CD8-positive, alpha-beta memory T cell (primary cell): ENCODE data around the gene SKI. TPM values are rescaled to one million over a fixed set of nuclear protein-coding genes. Genes with fewer than 3 reads are reported as not detected.

ENCODE experiments used
- CTCF ChIA-PET: fragments of 350-600 bp; sonication (Branson Sonifier 250); formaldehyde crosslinking; loops from one replicate; lab custom pipeline; 2021; ENCODE audit warnings: antibody characterized with exemption; lab: Charles Lee
- POLR2A ChIA-PET: fragments of 350-600 bp; sonication (Branson Sonifier 250); formaldehyde crosslinking; loops from one replicate; lab custom pipeline; 2021; ENCODE audit warnings: antibody characterized with exemption; lab: Charles Lee
- DNase-seq, 5 donors: peaks; one replicate each; pipeline versions ENCODE4 v3.0.0 to v3.0.0-alpha.2; 2020 to 2022; ENCODE audit warnings: mixed read lengths in 1 of 5
- H3K27ac ChIP-seq: one replicate; pipeline ENCODE4 v1.7.0; 2013; ENCODE audit warnings: low read depth, mild to moderate bottlenecking, low read length, moderate library complexity
- H3K27me3 ChIP-seq: 2 replicates; pipeline ENCODE4 v1.7.0; 2013; ENCODE audit warnings: low read length, mild to moderate bottlenecking; ENCODE audit not compliant: insufficient read depth, poor library complexity, severe bottlenecking
- H3K36me3 ChIP-seq: 2 replicates; pipeline ENCODE4 v1.7.0; 2013; ENCODE audit warnings: mild to moderate bottlenecking, low read length, moderate library complexity; ENCODE audit not compliant: insufficient read depth
- H3K4me1 ChIP-seq: 2 replicates; pipeline ENCODE4 v1.7.0; 2013; ENCODE audit warnings: mild to moderate bottlenecking, low read length, moderate library complexity; ENCODE audit not compliant: insufficient read depth
- H3K4me3 ChIP-seq: 2 replicates; pipeline ENCODE4 v1.7.0; 2013; ENCODE audit warnings: mild to moderate bottlenecking, low read length
- H3K9me3 ChIP-seq: 2 replicates; pipeline ENCODE4 v1.7.0; 2013; ENCODE audit warnings: mild to moderate bottlenecking, low read length
- H3K27ac Mint-ChIP-seq, 8 donors: one replicate each; pipeline ENCODE4 v1.8.0; 2020 to 2021; ENCODE audit warnings: mixed read lengths in 8 of 8, mild to moderate bottlenecking in 6 of 8, inconsistent platforms in 3 of 8, moderate library complexity in 3 of 8
- H3K27me3 Mint-ChIP-seq, 2 donors: one replicate each; pipeline ENCODE4 v1.8.0; 2020 to 2021; ENCODE audit warnings: mixed read lengths in 2 of 2, mild to moderate bottlenecking in 1 of 2, moderate library complexity in 1 of 2
- H3K36me3 Mint-ChIP-seq, 3 donors: one replicate each; pipeline ENCODE4 v1.8.0; 2020 to 2021; ENCODE audit warnings: mixed read lengths in 3 of 3, inconsistent platforms in 1 of 3, mild to moderate bottlenecking in 1 of 3
- H3K4me1 Mint-ChIP-seq, 3 donors: one replicate each; pipeline ENCODE4 v1.8.0; 2020 to 2021; ENCODE audit warnings: mixed read lengths in 3 of 3, inconsistent platforms in 1 of 3, mild to moderate bottlenecking in 1 of 3
- H3K4me3 Mint-ChIP-seq, 7 donors: one replicate each; pipeline ENCODE4 v1.8.0; 2020 to 2021; ENCODE audit warnings: mixed read lengths in 7 of 7, mild to moderate bottlenecking in 6 of 7, moderate library complexity in 4 of 7, inconsistent platforms in 2 of 7
- H3K9me3 Mint-ChIP-seq, 5 donors: one replicate each; pipeline ENCODE4 v1.8.0; 2020 to 2022; ENCODE audit warnings: mixed read lengths in 5 of 5, mild to moderate bottlenecking in 3 of 5, moderate library complexity in 2 of 5, inconsistent platforms in 1 of 5
- polyA plus RNA-seq: library from polyadenylated mRNA; unstranded; fragments of 300-500 nt; fragmentation: Illumina TruSeq; gene quantifications from one replicate; pipeline ENCODE4 v1.2.3, GENCODE V29; 2021
- total RNA-seq, 2 experiments: library from RNA; stranded (reverse); gene quantifications; one replicate each; pipeline ENCODE4 v1.2.3, GENCODE V29; 2021

The SKI gene
- total and polyA plus RNA-seq, 3 experiments from 2014 or later, result 0.94 to 38.4 (median 35.9) TPM

GRCh38 chr1:2232916-2233438, 4.9 kb downstream of the SKI start:
- DNase-seq, result no peak
- peaks cover 0 to 2% (median 0%) of the 10 kb centered on the region in 5 donors for H3K9me3 Mint-ChIP-seq
- ChIA-PET CTCF (interaction anchor here (1.8 to 4.7 kb wide), 5 partner anchors 23 to 83 kb away, joined by 6 to 22 read pairs (median 11); partner anchors contain the start of gene FAAP20), POLR2A (interaction anchor here (1.0 to 3.7 kb wide), 3 partner anchors 23 to 79 kb away, joined by 4 to 18 read pairs (median 10); no protein-coding TSS in a partner anchor)
- peaks cover 0 to 13% of the 10 kb centered on the region in 2 donors for H3K27me3 Mint-ChIP-seq
- no peaks in the 10 kb centered on the region for H3K36me3 ChIP-seq
- H3K4me1 ChIP-seq, result peaks cover 80% of the 10 kb centered on the region
- peak overlapping the region; percentile 91 for H3K4me3 ChIP-seq
- peaks cover 72 to 85% (median 75%) of the 10 kb centered on the region in 3 donors for H3K4me1 Mint-ChIP-seq
- no peaks in the 10 kb centered on the region for H3K27me3 ChIP-seq
- H3K27ac Mint-ChIP-seq, result peak overlapping the region; percentile 97 to 100 (median 99)
- H3K27ac ChIP-seq, result peak overlapping the region; percentile 57
- H3K4me3 Mint-ChIP-seq, result peak overlapping the region; percentile 91 to 99 (median 97)
- no peaks in the 10 kb centered on the region for H3K9me3 ChIP-seq
- peaks cover 0 to 47% (median 1%) of the 10 kb centered on the region in 3 donors for H3K36me3 Mint-ChIP-seq

- no peaks in the 10 kb centered on the region for H3K9me3 ChIP-seq
- Mint-ChIP-seq H3K27me3 (peaks cover 0 to 13% of the 10 kb centered on the region in 2 donors), H3K4me3 (peak overlapping the region; percentile 84 to 99 (median 94)), H3K36me3 (peaks cover 0 to 47% (median 1%) of the 10 kb centered on the region in 3 donors), H3K4me1 (peaks cover 72 to 85% (median 75%) of the 10 kb centered on the region in 3 donors), H3K9me3 (peaks cover 0 to 2% (median 0%) of the 10 kb centered on the region in 5 donors), H3K27ac (peak overlapping the region; percentile 86 to 100 (median 98))
- DNase-seq, result peak in 1 of 5 donors; percentile 46
- POLR2A ChIA-PET, result interaction anchor here (0.7 to 3.7 kb wide), 6 partner anchors 19 to 81 kb away, joined by 3 to 18 read pairs (median 4); no protein-coding TSS in a partner anchor
- CTCF ChIA-PET, result interaction anchor here (1.6 to 3.3 kb wide), 8 partner anchors 22 to 148 kb away, joined by 4 to 22 read pairs (median 5); partner anchors contain the start of gene FAAP20
- H3K4me3 ChIP-seq, result peak overlapping the region; percentile 91
- no peaks in the 10 kb centered on the region for H3K36me3 ChIP-seq
- H3K27me3 ChIP-seq, result no peaks in the 10 kb centered on the region
- H3K27ac ChIP-seq, result peak overlapping the region; percentile 64
- peaks cover 85% of the 10 kb centered on the region for H3K4me1 ChIP-seq
These were observed 5.3 kb downstream of the SKI start for GRCh38 chr1:2233468-2233867.

GRCh38 chr1:2233997-2234761, 6.1 kb downstream of the SKI start:
- Mint-ChIP-seq H3K9me3 (no peaks in the 10 kb centered on the region), H3K36me3 (peaks cover 0 to 47% (median 1%) of the 10 kb centered on the region in 3 donors), H3K27me3 (peaks cover 0 to 11% of the 10 kb centered on the region in 2 donors), H3K4me3 (peak overlapping the region; percentile 84 to 99 (median 94)), H3K4me1 (peaks cover 75 to 86% (median 76%) of the 10 kb centered on the region in 3 donors), H3K27ac (peak overlapping the region; percentile 97 to 100 (median 98))
- Histone ChIP-seq H3K27me3 (no peaks in the 10 kb centered on the region), H3K36me3 (no peaks in the 10 kb centered on the region), H3K9me3 (no peaks in the 10 kb centered on the region), H3K4me1 (peaks cover 92% of the 10 kb centered on the region), H3K4me3 (peak overlapping the region; percentile 91), H3K27ac (peak overlapping the region; percentile 64)
- POLR2A ChIA-PET, result interaction anchor here (0.6 to 3.7 kb wide), 7 partner anchors 18 to 80 kb away, joined by 3 to 18 read pairs (median 4); no protein-coding TSS in a partner anchor
- DNase-seq, result peak; percentile 77 to 94 (median 82)
- CTCF ChIA-PET, result interaction anchor here (1.2 to 3.3 kb wide), 9 partner anchors 18 to 147 kb away, joined by 4 to 22 read pairs (median 4); partner anchors contain the start of gene FAAP20

DNA sequence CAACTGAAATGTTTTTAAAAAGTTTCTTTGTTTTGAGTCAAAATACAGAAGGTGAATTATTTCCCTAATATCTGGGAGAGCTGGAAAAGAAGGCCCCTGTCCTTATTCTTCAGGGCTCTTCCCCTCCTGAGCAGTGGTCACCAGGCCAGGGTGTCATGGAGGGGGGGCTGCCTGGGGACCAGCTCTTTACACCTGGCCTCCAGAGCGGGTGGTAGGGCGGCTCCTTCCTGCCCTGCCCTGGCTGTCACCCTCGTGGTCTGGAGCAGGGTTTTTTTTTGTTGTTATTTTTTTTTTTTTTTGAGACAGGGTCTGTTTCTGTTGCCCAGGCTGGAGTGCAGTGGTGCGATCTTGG, 6.6 kb downstream of the SKI start:
- peak overlapping the region; percentile 84 to 99 (median 94) for H3K4me3 Mint-ChIP-seq
- H3K4me1 Mint-ChIP-seq, result peaks cover 74 to 85% (median 82%) of the 10 kb centered on the region in 3 donors
- peaks cover 0 to 14% of the 10 kb centered on the region in 2 donors for H3K27me3 Mint-ChIP-seq
- Histone ChIP-seq H3K27ac (peak overlapping the region; percentile 64), H3K9me3 (no peaks in the 10 kb centered on the region), H3K4me1 (peaks cover 93% of the 10 kb centered on the region), H3K36me3 (no peaks in the 10 kb centered on the region), H3K27me3 (no peaks in the 10 kb centered on the region), H3K4me3 (peak overlapping the region; percentile 91)
- H3K9me3 Mint-ChIP-seq, result no peaks in the 10 kb centered on the region
- CTCF ChIA-PET, result interaction anchor here (1.2 to 3.3 kb wide), 9 partner anchors 17 to 147 kb away, joined by 4 to 22 read pairs (median 4); partner anchors contain the start of gene FAAP20
- H3K27ac Mint-ChIP-seq, result peak overlapping the region; percentile 97 to 100 (median 98)
- POLR2A ChIA-PET, result interaction anchor here (0.6 to 2.2 kb wide), 4 partner anchors 21 to 79 kb away, joined by 3 to 18 read pairs (median 4); no protein-coding TSS in a partner anchor
- peak in 4 of 5 donors; percentile 45 to 76 (median 61) for DNase-seq
- peaks cover 0 to 45% (median 1%) of the 10 kb centered on the region in 3 donors for H3K36me3 Mint-ChIP-seq

DNA sequence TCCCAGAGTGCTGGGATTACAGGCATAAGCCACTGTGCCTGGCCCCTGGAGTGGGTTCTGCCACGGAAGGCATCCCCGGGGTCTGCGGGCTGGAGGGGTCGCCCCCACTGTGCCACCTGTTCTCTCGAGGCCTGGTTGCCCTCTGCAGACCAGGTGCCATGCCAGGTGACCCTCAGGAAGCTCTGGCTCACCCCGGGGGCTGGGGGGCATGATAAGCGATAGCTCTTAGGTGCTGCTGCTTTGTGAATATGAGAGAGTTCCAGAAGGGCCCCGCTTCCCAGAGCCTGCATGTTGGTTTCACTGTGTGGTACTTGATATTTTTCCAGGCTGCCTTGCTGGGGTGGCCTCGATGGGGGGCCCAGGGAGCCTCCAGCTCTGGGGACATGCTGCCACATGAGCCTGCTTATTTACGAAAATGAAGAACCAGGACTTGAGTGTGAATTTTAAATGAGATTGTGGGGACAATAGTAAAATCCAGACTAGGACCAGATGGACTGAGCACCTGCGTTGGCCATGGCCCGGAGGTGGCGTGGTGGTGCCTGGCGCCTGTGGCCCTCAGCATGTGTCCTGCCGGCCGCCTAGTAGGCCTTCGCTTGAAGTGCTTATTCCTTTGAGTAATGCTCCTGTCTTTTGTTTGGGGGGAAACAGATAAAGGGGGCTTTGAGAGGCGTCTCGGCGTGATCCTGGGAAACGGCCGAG, 7.3 kb downstream of the SKI start:
- H3K27me3 Mint-ChIP-seq, result peaks cover 0 to 14% of the 10 kb centered on the region in 2 donors
- H3K9me3 Mint-ChIP-seq, result peaks cover 0 to 1% (median 0%) of the 10 kb centered on the region in 5 donors
- H3K27ac ChIP-seq, result no peak overlapping the region
- no peaks in the 10 kb centered on the region for H3K27me3 ChIP-seq
- peak in 1 of 5 donors; percentile 48 for DNase-seq
- H3K36me3 Mint-ChIP-seq, result peaks cover 1 to 50% (median 2%) of the 10 kb centered on the region in 3 donors
- ChIA-PET CTCF (interaction anchor here (1.2 to 2.5 kb wide), 4 partner anchors 17 to 81 kb away, joined by 4 to 11 read pairs (median 4); no protein-coding TSS in a partner anchor), POLR2A (interaction anchor here (1.4 to 2.2 kb wide), 2 partner anchors 20 to 76 kb away, joined by 3 to 18 read pairs; no protein-coding TSS in a partner anchor)
- H3K4me1 Mint-ChIP-seq, result peaks cover 78 to 90% (median 88%) of the 10 kb centered on the region in 3 donors
- no peaks in the 10 kb centered on the region for H3K9me3 ChIP-seq
- no peak overlapping the region for H3K4me3 ChIP-seq
- peaks cover 97% of the 10 kb centered on the region for H3K4me1 ChIP-seq
- H3K4me3 Mint-ChIP-seq, result peak overlapping the region; percentile 57 to 97 (median 76)
- H3K27ac Mint-ChIP-seq, result peak overlapping the region; percentile 78 to 100 (median 98)
- no peaks in the 10 kb centered on the region for H3K36me3 ChIP-seq

GRCh38 chr1:2236695-2237677, 8.9 kb downstream of the SKI start:
- Histone ChIP-seq H3K9me3 (no peaks in the 10 kb centered on the region), H3K27me3 (no peaks in the 10 kb centered on the region), H3K27ac (no peak overlapping the region), H3K4me1 (peaks cover 98% of the 10 kb centered on the region), H3K36me3 (peaks cover 7% of the 10 kb centered on the region), H3K4me3 (peak overlapping the region; percentile 34)
- H3K27ac Mint-ChIP-seq, result peak overlapping the region; percentile 73 to 100 (median 86)
- H3K36me3 Mint-ChIP-seq, result peaks cover 4 to 49% (median 6%) of the 10 kb centered on the region in 3 donors
- ChIA-PET CTCF (interaction anchor here (1.0 kb wide), 1 partner anchor 73 kb away, joined by 3 read pairs; no protein-coding TSS in a partner anchor), POLR2A (interaction anchor here (1.1 kb wide), 1 partner anchor 19 kb away, joined by 3 read pairs; no protein-coding TSS in a partner anchor)
- peaks cover 0 to 2% (median 0%) of the 10 kb centered on the region in 5 donors for H3K9me3 Mint-ChIP-seq
- peak in 4 of 5 donors; percentile 50 to 74 (median 64) for DNase-seq
- peak overlapping the region; percentile 63 to 97 (median 69) for H3K4me3 Mint-ChIP-seq
- peaks cover 71 to 90% (median 85%) of the 10 kb centered on the region in 3 donors for H3K4me1 Mint-ChIP-seq
- peaks cover 0 to 6% of the 10 kb centered on the region in 2 donors for H3K27me3 Mint-ChIP-seq
